HepG2 (cell line): ENCODE measurements around the gene STXBP4. TPM values are rescaled to one million over a fixed set of nuclear protein-coding genes. Genes with fewer than 3 reads are reported as not detected.

Experiments used
- ATAC-seq: fragments of 200-7000 bp; cut with Tn5 transposase; 3 replicates; pipeline ENCODE4 v1.9.1; 2020; ENCODE audit warnings: mild to moderate bottlenecking, moderate library complexity
- BruUV-seq: library from RNA; stranded (reverse); fragments of 400-500 nt; replicated peaks from 2 replicates; lab custom pipeline; 2021; lab: Mats Ljungman, UMichigan
- CTCF ChIA-PET: fragments of 300-600 bp; formaldehyde crosslinking; extraction: SDS; loops from one replicate; lab custom pipeline; 2021; ENCODE audit warnings: low total read pairs, inconsistent platforms, low intra/inter-chr PET ratio; lab: Yijun Ruan, JAX
- POLR2A ChIA-PET: fragments of 350-600 bp; sonication (Branson Sonifier 250); formaldehyde crosslinking; loops from one replicate; lab custom pipeline; 2020; ENCODE audit warnings: antibody characterized with exemption, inconsistent platforms; lab: Yijun Ruan, JAX
- DNase-seq: peaks from one replicate; pipeline ENCODE4 v3.0.0-alpha.2; 2015; ENCODE audit warnings: low spot score
- FAIRE-seq: peaks from 3 replicates; lab custom pipeline; 2011; peaks lifted over from hg19 to GRCh38; lab: Jason Lieb, UNC
- H2AFZ ChIP-seq: one replicate; pipeline ENCODE4 v1.6.1; 2011; ENCODE audit warnings: low read length, inconsistent platforms
- H3K27ac ChIP-seq: fragments of 300-600 bp; 3 replicates; pipeline ENCODE4 v1.8.0; 2011; ENCODE audit warnings: mixed run types, mild to moderate bottlenecking, mixed read lengths, low read length, inconsistent platforms; ENCODE audit not compliant: insufficient read depth; ENCODE audit errors: extremely low read length
- H3K27me3 ChIP-seq, 2 experiments: fragments of 200-600 bp in 1 of 2; 2 replicates in 1 of 2; 3 replicates in 1 of 2; pipeline versions ENCODE4 v1.6.0 to v1.8.0; 2011; ENCODE audit warnings: low read length in 2 of 2, mild to moderate bottlenecking in 2 of 2, moderate library complexity in 2 of 2, inconsistent platforms in 1 of 2; ENCODE audit not compliant: insufficient read depth in 2 of 2, control insufficient read depth in 1 of 2
- H3K36me3 ChIP-seq, 2 experiments: fragments of 200-600 bp in 1 of 2; replicated peaks in 1 of 2; 2 replicates in 1 of 2; 3 replicates in 1 of 2; pipeline versions ENCODE4 v1.5.1 to v1.8.0; 2011; ENCODE audit warnings: low read length in 2 of 2, inconsistent platforms in 1 of 2; ENCODE audit not compliant: insufficient read depth in 2 of 2, control insufficient read depth in 1 of 2
- H3K4me1 ChIP-seq: 2 replicates; pipeline ENCODE4 v1.5.1; 2012; ENCODE audit warnings: low read length, inconsistent platforms; ENCODE audit not compliant: insufficient read depth
- H3K4me2 ChIP-seq: 2 replicates; pipeline ENCODE4 v1.6.0; 2011; ENCODE audit warnings: low read depth, low read length, inconsistent platforms
- H3K4me3 ChIP-seq, 3 experiments: fragments of 200-600 bp in 1 of 3; sonication (generic), shearing (Covaris generic) in 1 of 3; replicated peaks in 1 of 3; 2 replicates each; pipeline ENCODE4 v1.5.1; 2011 to 2016; ENCODE audit warnings: low read length in 3 of 3, inconsistent platforms in 2 of 3, low read depth in 2 of 3, mild to moderate bottlenecking in 2 of 3, control low read depth in 1 of 3, mixed read lengths in 1 of 3; ENCODE audit not compliant: insufficient read depth in 1 of 3
- H3K79me2 ChIP-seq: one replicate; pipeline ENCODE4 v1.6.1; 2011; ENCODE audit warnings: low read length, inconsistent platforms; ENCODE audit not compliant: insufficient read depth
- H3K9ac ChIP-seq: 2 replicates; pipeline ENCODE4 v1.6.0; 2011; ENCODE audit warnings: mild to moderate bottlenecking, low read depth, low read length, inconsistent platforms; ENCODE audit not compliant: insufficient read depth
- H3K9me3 ChIP-seq: 2 replicates; pipeline ENCODE4 v1.5.1; 2012; ENCODE audit warnings: mild to moderate bottlenecking, low read length
- H4K20me1 ChIP-seq: 2 replicates; pipeline ENCODE4 v1.6.0; 2011; ENCODE audit warnings: inconsistent platforms, mild to moderate bottlenecking, low read length, moderate library complexity; ENCODE audit not compliant: insufficient read depth
- NFE2 ChIP-seq: sonication (generic); formaldehyde crosslinking; IDR thresholded peaks from 2 replicates; pipeline ENCODE4 v1.4.0; 2020; ENCODE audit warnings: missing genetic modification reagents
- NFIB ChIP-seq: sonication (generic); formaldehyde crosslinking; IDR thresholded peaks from 2 replicates; pipeline ENCODE4 v1.9.0; 2021; ENCODE audit warnings: missing genetic modification reagents, mild to moderate bottlenecking, borderline replicate concordance
- SOX6 ChIP-seq, 2 experiments: fragments of 450-650 bp in 1 of 2; sonication (generic) in 1 of 2; formaldehyde crosslinking in 1 of 2; IDR thresholded peaks; 2 replicates each; pipeline versions ENCODE4 v1.4.0 to v1.6.1; 2017 to 2020; ENCODE audit warnings: antibody characterized with exemption in 1 of 2, mild to moderate bottlenecking in 1 of 2, missing genetic modification reagents in 1 of 2
- WGBS: methylation state at CpG from one replicate; pipeline ENCODE4 v1.1.6; 2017; ENCODE audit warnings: low lambda C conversion rate; 5-methylcytosine and 5-hydroxymethylcytosine counted together
- in situ Hi-C: cut with HindIII; loops from 2 replicates; pipeline ENCODE4 v1.10.0; 2017; ENCODE audit warnings: low pct_unique_long_range_greater_than_20kb; ENCODE audit not compliant: extremely low pct_ligation_motif_present
- intact Hi-C: fragments of 100-400 bp; cut with micrococcal nuclease; formaldehyde crosslinking; loops from one replicate; pipeline ENCODE4 v1.10.0; 2022; ENCODE audit not compliant: unreplicated experiment
- polyA plus RNA-seq, 8 experiments: library from polyadenylated mRNA; depleted of rRNA in 3 of 8; stranded (reverse) in 7 of 8; unstranded in 1 of 8; fragments of >200 nt; fragmentation: Illumina TruSeq in 4 of 8; extraction: Trizol in 4 of 8; gene quantifications; 2 replicates each; pipeline versions ENCODE4 v1.2.1 to v1.2.3, GENCODE V29; 2011 to 2016; ENCODE audit warnings: low read depth in 4 of 8, missing spikeins in 1 of 8, mixed read lengths in 1 of 8; ENCODE audit not compliant: insufficient read depth in 1 of 8
- total RNA-seq, 5 experiments: library from RNA; depleted of rRNA; stranded (reverse); fragments of >200 nt; fragmentation: Illumina TruSeq; extraction: Trizol; gene quantifications; 2 replicates each; pipeline ENCODE4 v1.2.3, GENCODE V29; 2016; ENCODE audit warnings: low read depth in 1 of 5
- TF ChIP-seq, protein P1 (sequence below): IDR thresholded peaks from 2 replicates; pipeline ENCODE4 v1.4.0; 2020; ENCODE audit warnings: mild to moderate bottlenecking, missing genetic modification reagents
- TF ChIP-seq, protein P2 (sequence below): sonication (generic); IDR thresholded peaks from 2 replicates; pipeline ENCODE4 v1.6.1; 2016; ENCODE audit warnings: low read depth, borderline replicate concordance
- TF ChIP-seq, protein P3 (sequence below): IDR thresholded peaks from 2 replicates; pipeline ENCODE4 v1.6.1; 2018; ENCODE audit warnings: missing genetic modification reagents, mild to moderate bottlenecking, missing compliant biosample characterization

STXBP4 gene
- total and polyA plus RNA-seq, 2 of the 13 experiments (the other 11 are each of a cell fraction or from before 2014, with no cell fraction given), result 8.5 to 36.1 TPM

DNA sequence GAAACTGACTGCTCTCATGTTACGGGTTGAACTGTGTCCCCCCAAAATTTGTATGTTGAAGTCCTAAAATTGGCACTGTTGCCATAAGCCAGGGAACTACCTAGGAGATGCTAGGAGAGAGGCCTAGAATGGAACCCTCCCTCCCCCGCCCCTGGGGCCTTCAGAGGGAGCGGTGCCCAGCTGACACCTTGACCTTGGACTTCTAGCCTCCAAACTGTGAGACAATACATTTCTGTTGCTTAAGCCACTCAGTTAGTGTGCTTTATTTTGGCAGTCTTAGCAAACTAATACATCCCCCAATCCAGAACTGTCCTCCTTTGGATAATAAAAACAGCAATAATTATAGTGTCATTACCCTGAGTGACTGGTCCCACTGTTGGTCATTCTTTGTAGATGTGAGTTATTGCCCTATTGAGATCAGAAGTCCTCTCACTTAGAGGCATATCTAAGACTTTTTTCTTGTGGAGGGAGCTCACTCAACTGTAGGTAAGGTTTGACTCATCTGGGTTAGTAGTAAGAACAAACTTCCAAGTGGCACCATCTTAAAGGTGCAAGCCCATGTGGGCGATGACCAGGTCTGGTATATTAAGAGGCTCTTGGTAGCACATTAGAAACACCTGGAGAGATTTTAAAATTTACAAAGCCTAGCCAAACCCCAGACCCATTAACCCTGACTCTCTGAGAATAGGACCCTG lies 203.2 kb downstream of the STXBP4 start (continued):
- TF ChIP-seq, protein P1, sequence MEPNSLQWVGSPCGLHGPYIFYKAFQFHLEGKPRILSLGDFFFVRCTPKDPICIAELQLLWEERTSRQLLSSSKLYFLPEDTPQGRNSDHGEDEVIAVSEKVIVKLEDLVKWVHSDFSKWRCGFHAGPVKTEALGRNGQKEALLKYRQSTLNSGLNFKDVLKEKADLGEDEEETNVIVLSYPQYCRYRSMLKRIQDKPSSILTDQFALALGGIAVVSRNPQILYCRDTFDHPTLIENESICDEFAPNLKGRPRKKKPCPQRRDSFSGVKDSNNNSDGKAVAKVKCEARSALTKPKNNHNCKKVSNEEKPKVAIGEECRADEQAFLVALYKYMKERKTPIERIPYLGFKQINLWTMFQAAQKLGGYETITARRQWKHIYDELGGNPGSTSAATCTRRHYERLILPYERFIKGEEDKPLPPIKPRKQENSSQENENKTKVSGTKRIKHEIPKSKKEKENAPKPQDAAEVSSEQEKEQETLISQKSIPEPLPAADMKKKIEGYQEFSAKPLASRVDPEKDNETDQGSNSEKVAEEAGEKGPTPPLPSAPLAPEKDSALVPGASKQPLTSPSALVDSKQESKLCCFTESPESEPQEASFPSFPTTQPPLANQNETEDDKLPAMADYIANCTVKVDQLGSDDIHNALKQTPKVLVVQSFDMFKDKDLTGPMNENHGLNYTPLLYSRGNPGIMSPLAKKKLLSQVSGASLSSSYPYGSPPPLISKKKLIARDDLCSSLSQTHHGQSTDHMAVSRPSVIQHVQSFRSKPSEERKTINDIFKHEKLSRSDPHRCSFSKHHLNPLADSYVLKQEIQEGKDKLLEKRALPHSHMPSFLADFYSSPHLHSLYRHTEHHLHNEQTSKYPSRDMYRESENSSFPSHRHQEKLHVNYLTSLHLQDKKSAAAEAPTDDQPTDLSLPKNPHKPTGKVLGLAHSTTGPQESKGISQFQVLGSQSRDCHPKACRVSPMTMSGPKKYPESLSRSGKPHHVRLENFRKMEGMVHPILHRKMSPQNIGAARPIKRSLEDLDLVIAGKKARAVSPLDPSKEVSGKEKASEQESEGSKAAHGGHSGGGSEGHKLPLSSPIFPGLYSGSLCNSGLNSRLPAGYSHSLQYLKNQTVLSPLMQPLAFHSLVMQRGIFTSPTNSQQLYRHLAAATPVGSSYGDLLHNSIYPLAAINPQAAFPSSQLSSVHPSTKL (CRISPR knock-in tag), result 0 out of 2 replicates have a peak, but pooled peaks have one; percentile 10
- TF ChIP-seq, protein P2, sequence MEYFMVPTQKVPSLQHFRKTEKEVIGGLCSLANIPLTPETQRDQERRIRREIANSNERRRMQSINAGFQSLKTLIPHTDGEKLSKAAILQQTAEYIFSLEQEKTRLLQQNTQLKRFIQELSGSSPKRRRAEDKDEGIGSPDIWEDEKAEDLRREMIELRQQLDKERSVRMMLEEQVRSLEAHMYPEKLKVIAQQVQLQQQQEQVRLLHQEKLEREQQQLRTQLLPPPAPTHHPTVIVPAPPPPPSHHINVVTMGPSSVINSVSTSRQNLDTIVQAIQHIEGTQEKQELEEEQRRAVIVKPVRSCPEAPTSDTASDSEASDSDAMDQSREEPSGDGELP, result peak; percentile 47; the same call in 1 of the 2 replicates
- TF ChIP-seq SOX6 (IDR thresholded peaks at IDR 0.05), result no peak
- peak; percentile 57; the same call in 1 of the 2 replicates for TF ChIP-seq SOX6 (CRISPR knock-in tag; IDR thresholded peaks at IDR 0.05)
- TF ChIP-seq NFIB (CRISPR knock-in tag), result no peak

DNA sequence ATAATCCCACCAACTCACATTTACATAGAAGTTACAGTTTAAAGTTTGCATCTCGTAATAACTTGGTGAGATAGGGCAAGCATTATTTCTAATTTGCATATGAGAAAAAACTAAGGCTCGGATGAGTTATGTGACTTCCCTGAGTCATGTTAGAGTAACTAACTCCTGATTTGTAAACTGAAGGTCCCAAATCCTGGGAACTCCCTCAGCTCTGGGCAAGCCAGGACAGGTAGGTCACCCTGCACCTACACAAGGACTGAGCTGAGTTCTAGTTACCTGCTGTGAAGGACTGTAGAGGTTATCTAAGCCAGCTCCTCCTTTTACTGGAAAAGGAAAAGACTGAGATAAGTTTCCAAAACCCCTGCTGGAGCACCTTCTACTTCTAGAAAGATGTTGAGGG lies 204.0 kb downstream of the STXBP4 start:
- Histone ChIP-seq H3K4me3 (no peak overlapping the region), H3K36me3 (no peaks in the 10 kb centered on the region), H4K20me1 (no peaks in the 10 kb centered on the region), H3K9me3 (no peaks in the 10 kb centered on the region), H3K9ac (no peak overlapping the region), H3K27ac (no peak overlapping the region), H3K79me2 (no peaks in the 10 kb centered on the region), H3K27me3 (no peaks in the 10 kb centered on the region), H3K4me2 (no peak overlapping the region), H3K4me1 (peaks cover 10% of the 10 kb centered on the region), H2AFZ (no peak overlapping the region)
- ATAC-seq (no peak), FAIRE-seq (no peak), DNase-seq (no peak)
- BruUV-seq, result no TSS peak
- CTCF ChIA-PET, result no interaction called here
- intact Hi-C loops, result loop anchor here (10.0 kb wide), 1 partner anchor 118 kb away; no protein-coding TSS in a partner anchor
- in situ Hi-C loops, result no loop called here
- POLR2A ChIA-PET, result no interaction called here
- WGBS, result 94% methylated on average over 2 of the region's 2 CpGs
- TF ChIP-seq NFE2 (CRISPR knock-in tag), result no peak
- TF ChIP-seq, protein P3, sequence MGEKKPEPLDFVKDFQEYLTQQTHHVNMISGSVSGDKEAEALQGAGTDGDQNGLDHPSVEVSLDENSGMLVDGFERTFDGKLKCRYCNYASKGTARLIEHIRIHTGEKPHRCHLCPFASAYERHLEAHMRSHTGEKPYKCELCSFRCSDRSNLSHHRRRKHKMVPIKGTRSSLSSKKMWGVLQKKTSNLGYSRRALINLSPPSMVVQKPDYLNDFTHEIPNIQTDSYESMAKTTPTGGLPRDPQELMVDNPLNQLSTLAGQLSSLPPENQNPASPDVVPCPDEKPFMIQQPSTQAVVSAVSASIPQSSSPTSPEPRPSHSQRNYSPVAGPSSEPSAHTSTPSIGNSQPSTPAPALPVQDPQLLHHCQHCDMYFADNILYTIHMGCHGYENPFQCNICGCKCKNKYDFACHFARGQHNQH, result no peak
